CD4-positive, alpha-beta T cell treated with Interleukin-12 subunit alpha and Interleukin-12 subunit beta, for 1 hour (primary cell): ENCODE results near the gene SCN2B.

Experiments used
- DNase-seq: peaks from one replicate; pipeline ENCODE4 v3.0.0-alpha.2; 2020

Gene SCN2B

GRCh38 chr11:118175993-118176777 lies at the start of gene SCN2B:
TSS of gene SCN2B (minus strand) at chr11:118176639. CDS start at chr11:118176431, 208 bp downstream.
- DNase-seq, result no peak

- DNase-seq, result peak; percentile 77
Observed at GRCh38 chr11:118224511-118225188, 48.2 kb upstream of the SCN2B start, which contains the start of gene JAML. TSS of gene JAML (minus strand) at chr11:118225011. CDS start at chr11:118214866, 10,145 bp downstream.

GRCh38 chr11:118223992-118224391 lies 47.6 kb upstream of the SCN2B start:
- peak; percentile 40 for DNase-seq

- DNase-seq, result no peak
Observed at GRCh38 chr11:118223570-118223969, 47.1 kb upstream of the SCN2B start.

- no peak for DNase-seq
Observed at GRCh38 chr11:118222437-118222836, 46.0 kb upstream of the SCN2B start.

- DNase-seq, result no peak
Observed at GRCh38 chr11:118221419-118221818, 45.0 kb upstream of the SCN2B start.

- no peak for DNase-seq
Observed at GRCh38 chr11:118219732-118220131, 43.3 kb upstream of the SCN2B start.

GRCh38 chr11:118219244-118219643 lies 42.8 kb upstream of the SCN2B start:
- DNase-seq, result no peak

- DNase-seq, result peak; percentile 28
Observed at GRCh38 chr11:118217575-118217974, 41.1 kb upstream of the SCN2B start.

- DNase-seq, result peak; percentile 58
Observed at GRCh38 chr11:118216621-118217481, 40.4 kb upstream of the SCN2B start.

- no peak for DNase-seq
Observed at GRCh38 chr11:118215765-118216164, 39.3 kb upstream of the SCN2B start.

- DNase-seq, result peak; percentile 33
Observed at GRCh38 chr11:118215262-118215661, 38.8 kb upstream of the SCN2B start.

- DNase-seq, result no peak
Observed at GRCh38 chr11:118214210-118214914, 37.9 kb upstream of the SCN2B start.

GRCh38 chr11:118213781-118214180 lies 37.3 kb upstream of the SCN2B start:
- DNase-seq, result no peak

- DNase-seq, result no peak
Observed at GRCh38 chr11:118213201-118213600, 36.8 kb upstream of the SCN2B start.

- DNase-seq, result no peak
Observed at GRCh38 chr11:118212781-118213191, 36.3 kb upstream of the SCN2B start.

GRCh38 chr11:118212131-118212725 lies 35.8 kb upstream of the SCN2B start:
- no peak for DNase-seq

GRCh38 chr11:118211006-118211405 lies 34.6 kb upstream of the SCN2B start:
- no peak for DNase-seq

GRCh38 chr11:118210323-118210722 lies 33.9 kb upstream of the SCN2B start:
- DNase-seq, result no peak

- no peak for DNase-seq
Observed at GRCh38 chr11:118209033-118209432, 32.6 kb upstream of the SCN2B start.

GRCh38 chr11:118207079-118207478 lies 30.6 kb upstream of the SCN2B start:
- no peak for DNase-seq

GRCh38 chr11:118206391-118207031 lies 30.1 kb upstream of the SCN2B start:
- DNase-seq, result no peak
